Suprapubic skin (tissue), 3 donors: ENCODE data around the gene OPA3.

Source experiments
- CTCF ChIP-seq, 2 donors: fragments of 200-600 bp in 1 of 2; fragments of 450-650 bp in 1 of 2; sonication (generic) in 1 of 2; IDR thresholded peaks; one replicate each; pipeline ENCODE4 v1.5.1; 2016 to 2019; ENCODE audit warnings: antibody characterized with exemption in 2 of 2, mild to moderate bottlenecking in 1 of 2, moderate library complexity in 1 of 2
- POLR2A ChIP-seq, 2 donors: fragments of 450-650 bp; IDR thresholded peaks; one replicate each; pipeline ENCODE4 v1.6.1; 2017; ENCODE audit warnings: antibody characterized with exemption in 2 of 2, mild to moderate bottlenecking in 2 of 2, moderate library complexity in 2 of 2

DNA sequence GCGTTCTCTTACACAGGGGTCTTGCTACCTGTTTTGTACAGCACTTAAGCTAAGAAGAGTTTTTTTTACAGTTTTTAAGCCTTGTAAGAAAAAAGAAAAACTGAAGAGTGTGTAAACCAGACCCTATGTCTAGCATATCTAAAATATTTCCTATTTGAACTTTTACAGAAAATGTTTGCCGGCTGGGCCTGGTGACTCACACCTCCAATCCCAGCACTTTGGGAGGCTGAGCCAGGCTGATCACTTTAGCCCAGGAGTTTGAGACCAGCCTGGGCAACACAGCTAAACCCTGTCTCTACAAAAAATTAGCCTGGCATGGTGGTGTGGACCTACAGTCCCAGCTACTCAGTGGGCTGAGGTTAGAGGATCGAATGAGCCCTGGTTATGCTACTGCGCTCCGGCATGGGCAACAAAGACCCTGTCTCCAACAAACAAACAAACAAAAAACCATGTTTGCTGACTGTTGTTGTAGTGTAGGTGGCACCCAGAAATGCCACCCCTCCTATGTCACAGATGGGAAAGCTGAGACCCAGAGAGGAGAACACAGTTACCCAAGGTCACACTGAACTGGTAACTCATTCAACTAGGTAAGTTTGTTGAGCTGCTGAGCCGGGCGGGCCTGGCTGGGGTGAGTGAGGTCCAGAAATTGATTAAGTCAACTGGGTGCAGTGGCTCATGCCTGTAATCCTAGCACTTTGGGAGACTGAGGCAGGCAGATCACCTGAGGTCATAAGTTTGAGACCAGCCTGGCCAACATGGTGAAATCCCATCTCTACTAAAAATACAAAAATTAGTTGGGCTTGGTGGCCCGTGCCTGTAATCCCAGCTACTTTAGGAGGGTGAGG is 79.2 kb downstream of the OPA3 start:
- no peak for TF ChIP-seq POLR2A (IDR thresholded peaks at IDR 0.05)
- TF ChIP-seq CTCF (IDR thresholded peaks at IDR 0.05) = no peak
